ENCODE data around the gene REEP5.
A peak's percentile ranks its signal among the peaks of the same experiment; 100 is the strongest.
"Not testable (repeated sequence)": the region's sequence is repeated elsewhere in the genome, so short reads cannot be mapped to it uniquely, and the experiment has no call there.

Gene REEP5

DNA sequence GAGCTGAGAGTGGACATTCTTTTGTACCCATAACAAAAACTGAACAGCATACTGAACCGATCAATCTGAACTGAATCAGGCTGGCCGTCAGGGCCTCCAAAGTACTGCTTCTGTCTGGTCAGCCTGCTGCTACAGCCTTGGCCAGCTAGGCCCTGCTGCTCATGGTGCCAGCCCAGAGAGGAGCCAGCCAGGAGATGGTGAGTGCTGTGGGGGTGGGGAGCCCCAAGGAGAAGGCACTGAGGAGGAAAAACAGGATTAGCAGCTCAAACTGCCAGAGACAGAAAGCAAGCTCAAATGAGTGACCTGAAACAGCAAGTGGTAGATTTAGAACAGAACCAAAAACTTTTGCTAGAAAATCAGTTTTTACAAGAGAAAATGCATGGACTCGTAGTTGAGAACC lies 37.0 kb downstream of the REEP5 start:
- no peak for DNase-seq (ENCODE audit: low read depth)

DNA sequence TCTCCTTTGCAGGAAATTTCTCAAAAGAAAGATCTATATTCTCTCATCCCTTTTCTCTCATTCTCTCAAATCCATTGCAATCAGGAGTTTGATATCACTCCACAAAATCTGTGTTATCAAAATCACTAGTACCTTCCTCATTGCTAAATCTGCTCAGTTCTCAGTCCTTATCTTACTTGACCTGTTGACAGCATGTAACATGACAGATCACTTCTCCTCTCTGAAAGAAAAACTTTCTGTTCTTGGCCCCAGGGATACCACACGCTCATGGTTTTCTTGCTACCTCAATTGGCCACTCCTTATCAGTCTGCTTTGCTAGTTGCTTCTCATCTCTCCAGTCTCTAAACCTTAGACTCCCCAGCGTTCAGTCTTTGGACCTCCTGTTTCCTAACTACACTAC lies 38.8 kb downstream of the REEP5 start:
- DNase-seq (ENCODE audit: low read depth), result no peak

DNA sequence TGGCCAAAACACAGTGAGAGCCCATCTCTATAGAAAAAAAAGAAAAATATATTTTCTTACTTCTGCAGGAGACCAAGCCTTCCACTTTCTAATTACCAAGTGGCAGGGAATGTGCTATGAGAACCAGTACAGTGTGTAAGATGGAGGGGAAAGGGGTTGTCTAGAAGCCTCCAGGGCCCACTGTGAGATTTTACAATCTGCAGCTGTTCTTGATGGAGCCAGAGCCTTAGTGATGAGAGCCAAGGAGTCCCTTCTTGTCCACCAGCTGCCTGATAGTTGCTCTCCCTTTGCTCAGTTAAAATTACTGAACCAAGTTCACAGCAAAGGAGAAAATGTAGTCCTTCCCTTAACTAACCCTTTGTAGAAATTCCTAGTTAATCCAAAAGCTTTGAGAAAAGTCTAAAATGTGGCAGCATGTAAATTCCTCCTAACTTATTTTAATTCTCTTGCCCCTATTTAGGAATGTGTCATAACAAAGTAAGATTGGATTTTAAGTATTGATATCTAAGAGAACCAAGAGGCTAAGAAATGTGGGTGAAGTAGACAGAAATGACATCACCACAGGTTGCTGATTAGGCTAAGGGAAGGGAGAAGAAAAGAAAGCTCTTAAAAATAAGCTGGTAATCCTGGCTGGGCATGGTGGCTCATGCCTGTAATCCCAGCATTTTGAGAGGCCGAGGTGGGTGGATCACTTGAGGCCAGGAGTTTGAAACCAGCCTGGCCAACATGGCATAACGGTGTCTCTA lies 41.6 kb downstream of the REEP5 start:
- DNase-seq (ENCODE audit: low read depth), result no peak

DNA sequence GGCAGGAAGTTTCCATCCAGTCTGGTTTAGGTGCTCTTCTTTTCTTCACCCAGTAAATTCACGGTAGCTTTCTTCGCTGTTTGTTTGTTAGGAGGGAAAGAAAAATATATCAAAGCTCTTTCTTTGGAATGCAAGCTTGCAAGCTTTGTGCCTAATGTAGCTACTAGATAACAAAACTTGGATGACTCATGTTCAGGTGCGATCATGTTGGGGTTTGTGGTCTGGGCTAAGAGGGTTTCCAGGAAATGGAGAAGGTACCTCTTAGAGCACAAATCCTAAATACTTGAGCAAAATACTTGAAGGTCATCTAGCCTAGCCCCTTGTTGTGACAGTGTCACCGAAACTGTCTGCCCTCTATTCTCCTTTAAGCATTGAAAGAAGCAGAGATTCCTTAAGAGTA lies 43.3 kb downstream of the REEP5 start:
- DNase-seq (ENCODE audit: low read depth), result peak; percentile 21

DNA sequence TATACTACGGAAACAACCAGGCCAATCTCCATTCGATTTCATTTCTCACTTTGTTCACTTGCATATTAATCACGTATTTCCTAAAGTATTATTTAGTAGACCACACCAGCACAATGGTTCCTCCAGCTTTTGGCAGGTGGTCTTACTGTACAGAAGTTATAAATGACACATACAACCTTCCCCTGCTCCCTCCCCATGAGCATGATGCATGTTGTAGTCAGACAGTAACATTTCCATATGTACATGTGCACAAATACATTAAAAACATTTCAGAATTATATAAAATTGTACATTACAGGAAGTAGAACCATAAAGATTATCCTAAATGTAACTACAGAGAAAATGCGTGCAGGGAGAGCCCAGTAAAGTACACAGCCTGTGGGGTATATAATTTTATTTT lies 43.9 kb downstream of the REEP5 start:
- DNase-seq (ENCODE audit: low read depth), result no peak

DNA sequence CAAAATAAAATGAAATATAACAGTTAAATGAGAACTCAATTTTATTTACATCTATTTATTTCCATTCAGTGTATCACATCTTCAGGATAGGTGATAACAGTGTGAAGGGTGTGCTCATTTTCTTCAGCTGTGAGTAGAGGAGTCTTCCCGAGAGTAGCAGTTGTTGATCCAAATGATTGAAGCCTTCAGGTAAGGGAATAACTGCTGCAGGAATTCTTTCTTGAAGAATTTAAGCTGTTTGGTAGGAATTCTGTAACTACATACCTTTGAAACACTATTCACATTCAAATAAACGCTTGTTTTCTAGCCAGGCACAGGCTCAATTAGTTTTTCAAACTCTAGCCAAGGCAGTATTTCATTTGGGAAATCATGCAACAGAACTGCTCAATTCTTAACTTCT lies 45.7 kb downstream of the REEP5 start:
- no peak for DNase-seq (ENCODE audit: low read depth)

DNA sequence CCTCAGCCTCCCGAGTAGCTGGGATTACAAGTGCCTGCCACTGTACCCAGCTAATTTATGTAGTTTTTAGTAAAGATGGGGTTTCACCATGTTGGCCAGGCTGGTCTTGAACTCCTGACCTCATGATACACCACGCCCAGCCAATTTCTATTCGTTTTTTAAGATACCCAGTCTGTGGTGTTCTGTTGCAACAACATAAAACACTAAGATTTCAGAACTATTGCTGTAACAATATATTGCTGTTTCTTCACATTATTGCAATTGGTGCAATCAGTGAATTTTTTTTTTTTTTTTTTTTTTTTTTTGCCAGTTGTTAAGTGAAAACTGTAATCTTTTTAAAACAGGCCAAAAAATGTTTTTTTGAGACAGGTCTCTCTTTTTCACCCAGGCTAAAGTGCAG lies 51.1 kb downstream of the REEP5 start:
- no peak for DNase-seq (ENCODE audit: low read depth)

DNA sequence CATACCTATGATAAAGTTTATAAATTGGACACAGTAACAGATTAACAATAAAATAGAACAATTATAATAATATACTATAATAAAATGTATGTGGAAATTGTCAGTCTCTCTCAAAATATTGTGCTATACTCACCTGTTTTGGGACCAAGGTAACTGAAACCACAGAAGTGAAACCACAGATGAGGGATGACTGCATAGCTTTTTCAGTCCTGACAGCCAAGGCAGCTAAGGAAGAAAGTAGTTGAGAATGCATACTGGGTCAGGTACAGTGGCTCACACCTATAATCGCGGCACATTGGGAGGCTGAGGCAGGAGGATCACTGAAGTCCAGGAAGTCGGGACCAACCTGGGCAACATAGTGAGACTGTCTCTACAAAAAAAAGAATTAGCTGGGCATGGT lies 52.1 kb downstream of the REEP5 start:
- no peak for DNase-seq (ENCODE audit: low read depth)

DNA sequence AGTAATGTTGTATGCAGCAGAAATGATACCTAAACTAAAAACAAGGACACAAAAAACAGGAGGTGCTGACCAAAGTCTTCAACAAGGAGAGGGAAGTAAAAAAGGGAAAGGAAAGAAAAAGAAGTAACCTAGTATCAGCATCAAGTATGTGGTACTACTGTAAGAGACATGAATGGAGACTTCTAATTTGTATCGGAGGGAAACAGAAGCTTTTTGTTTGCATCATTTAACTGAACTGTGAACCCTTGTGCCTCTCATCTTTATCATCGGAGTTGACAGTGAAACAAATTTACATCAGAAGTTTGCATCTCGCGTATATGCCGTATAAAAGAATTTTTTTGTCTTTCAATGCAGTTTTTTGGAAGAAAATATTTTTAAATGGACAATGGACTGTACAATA lies 54.6 kb downstream of the REEP5 start:
- no peak for DNase-seq (ENCODE audit: low read depth)

DNA sequence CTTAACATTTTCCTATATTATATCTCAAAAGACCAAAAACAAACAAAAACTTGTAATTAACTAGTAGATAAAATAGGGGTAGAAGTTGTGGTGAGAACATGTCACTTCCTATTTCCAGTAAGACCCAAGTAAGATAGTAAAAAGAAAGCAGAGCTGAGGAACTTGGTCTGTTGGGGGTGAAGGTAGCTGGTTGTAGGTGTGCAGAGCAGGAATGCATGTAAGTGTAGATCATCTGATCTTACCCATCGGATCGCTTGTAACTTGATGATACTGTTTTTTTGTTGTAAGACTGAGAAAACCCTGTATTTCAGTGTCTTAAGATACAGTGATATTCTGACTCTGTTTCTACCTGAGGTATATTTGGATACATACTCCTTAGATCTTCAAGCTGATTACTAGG lies 55.3 kb downstream of the REEP5 start:
- no peak for DNase-seq (ENCODE audit: low read depth)

DNA sequence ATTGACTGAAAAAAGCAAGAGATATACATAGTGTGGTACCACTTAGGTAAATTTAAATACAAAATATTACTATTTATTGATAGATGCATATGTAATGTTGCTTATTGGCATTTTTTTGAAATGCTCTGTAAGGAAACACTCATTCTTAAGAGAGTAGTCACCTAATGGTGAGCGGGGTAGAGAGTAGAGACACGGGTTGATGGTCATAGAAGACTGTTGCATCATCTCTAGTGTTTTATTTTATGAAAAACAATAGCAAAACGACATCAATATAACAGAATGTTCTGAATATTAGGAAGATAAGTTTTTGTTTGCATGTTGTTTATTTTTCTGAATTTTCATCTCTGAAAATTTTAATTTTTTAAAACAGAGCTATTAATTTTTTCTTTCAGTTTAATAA lies 56.9 kb downstream of the REEP5 start:
- DNase-seq (ENCODE audit: low read depth), result no peak

DNA sequence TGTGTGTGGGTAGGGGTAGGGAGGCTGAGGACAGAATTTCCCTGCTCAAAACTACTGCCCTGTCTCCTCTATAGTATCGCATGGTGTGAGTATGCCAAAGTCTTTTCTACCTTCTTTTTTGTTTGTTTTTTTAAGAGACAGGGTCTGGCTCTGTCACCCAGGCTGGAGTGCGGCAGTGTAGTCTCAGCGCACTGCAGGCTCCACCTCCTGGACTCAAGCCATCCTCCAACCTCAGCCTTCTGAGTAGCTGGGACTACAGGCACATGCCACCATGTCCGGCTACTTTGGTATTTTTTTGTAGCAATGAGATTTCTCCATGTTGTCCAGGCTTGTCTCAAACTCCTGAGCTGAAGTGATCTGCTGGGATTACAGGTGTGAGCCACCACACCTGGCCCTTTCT lies 58.5 kb downstream of the REEP5 start:
- no peak for DNase-seq (ENCODE audit: low read depth)

DNA sequence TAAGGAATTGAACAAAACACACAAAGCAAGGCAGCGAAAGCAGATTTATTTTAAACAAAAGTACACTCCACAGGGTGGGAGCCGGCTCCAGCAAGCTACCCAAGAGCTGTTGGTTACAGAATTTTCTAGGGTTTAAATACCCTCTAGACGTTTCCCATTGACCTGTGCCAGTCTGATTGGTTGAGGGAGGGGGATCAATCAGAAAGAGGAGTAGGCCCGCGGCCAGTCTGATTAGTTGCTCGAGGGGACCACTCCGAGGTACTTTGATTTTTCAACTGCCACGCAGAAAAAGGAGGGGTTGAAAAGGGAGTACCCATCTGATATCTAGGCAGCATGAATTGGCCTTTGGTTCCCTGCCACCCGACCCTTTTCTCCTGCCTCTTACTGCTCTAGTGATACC lies 59.9 kb downstream of the REEP5 start:
- no peak for DNase-seq (ENCODE audit: low read depth)

DNA sequence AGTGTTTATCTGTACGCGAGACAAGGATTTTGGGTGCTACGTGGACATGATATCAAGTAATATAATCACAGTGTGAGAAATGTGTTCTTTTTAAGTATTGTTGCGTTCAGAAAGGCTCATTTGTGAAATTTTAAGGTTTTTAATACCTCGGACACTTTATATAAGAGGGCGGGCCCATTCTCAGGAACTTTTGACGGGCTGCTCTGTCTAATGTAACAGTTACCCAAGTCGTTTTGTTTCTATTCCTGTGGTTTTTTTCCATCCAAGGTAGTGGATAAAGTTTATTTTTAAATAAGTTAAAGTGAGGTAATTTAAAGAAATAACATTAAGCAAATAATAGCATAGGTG lies 60.4 kb downstream of the REEP5 start:
- DNase-seq (ENCODE audit: low read depth), result no peak

DNA sequence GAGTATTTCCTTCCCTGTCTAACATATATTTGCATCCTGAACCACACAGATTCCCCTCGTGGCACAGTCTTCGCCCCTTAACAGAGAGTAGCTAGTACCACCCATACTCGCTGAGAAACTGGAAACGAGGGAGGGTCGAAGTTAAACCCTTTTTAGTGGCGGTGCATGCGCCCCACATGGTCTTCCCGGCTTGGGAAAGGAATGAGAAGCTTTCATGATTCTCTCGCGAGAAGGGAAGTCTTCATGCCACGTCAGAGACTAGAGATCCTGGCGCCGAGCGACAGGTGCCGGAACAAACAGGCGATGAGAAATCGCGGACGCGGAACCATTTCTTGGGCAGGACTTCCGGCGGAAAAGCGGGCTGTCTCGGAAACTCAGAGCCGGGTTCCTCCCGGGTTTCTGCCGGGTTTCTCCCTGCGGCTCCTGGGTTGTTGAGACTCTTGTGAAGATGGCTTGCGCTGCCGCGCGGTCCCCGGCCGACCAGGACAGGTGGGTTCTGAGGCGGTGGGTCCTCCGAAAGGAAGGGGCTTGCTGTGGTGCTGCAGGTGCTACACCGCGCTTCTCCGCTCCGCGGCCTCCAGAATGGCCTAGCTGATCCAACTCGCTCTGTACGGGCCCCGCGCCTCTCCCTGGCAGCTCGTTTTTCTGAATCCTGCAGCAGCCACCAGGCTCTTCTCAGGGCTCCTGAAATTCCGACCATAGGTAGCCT lies 60.9 kb downstream of the REEP5 start, which contains the start of gene SRP19:
TSS of gene SRP19 (plus strand) at position 359 of the 709 bp plus-strand sequence. CDS start at position 449, 90 bp downstream.
- DNase-seq (ENCODE audit: low read depth), result peak; percentile 84

DNA sequence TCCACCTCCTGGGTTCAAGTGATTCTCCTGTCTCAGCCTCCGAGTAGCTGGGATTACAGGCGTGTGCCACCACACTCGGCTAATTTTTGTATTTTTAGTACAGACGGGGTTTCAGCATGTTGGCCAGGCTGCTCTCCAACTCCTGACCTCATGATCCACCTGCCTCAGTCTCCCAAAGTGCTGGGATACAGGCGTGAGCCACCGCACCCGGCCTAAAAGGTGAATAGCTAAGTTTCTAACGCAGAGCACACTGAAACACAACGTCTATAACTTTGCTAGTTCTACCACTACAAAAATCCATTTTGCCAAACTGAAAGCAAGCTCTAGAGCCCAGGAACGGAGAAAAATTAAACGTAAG lies 61.5 kb downstream of the REEP5 start:
- DNase-seq (ENCODE audit: low read depth), result not testable (repeated sequence)

DNA sequence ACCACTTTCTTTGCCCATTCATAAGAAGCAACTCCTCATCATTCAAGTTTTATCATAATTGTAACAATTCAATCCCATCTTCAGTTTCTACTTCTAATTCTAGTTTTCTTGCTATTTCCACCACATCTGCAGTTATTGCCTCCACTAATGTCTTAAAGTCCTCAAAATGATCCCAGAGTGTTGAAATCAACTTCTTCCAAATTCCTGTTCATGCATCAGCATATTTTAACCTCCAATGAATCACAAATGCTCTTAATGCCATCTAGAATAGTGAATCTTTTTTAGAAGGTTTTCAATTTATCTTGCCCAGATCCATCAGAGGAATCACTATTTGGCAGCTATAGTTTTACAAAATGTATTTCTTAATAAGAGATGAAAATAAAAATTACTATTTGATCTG lies 64.2 kb downstream of the REEP5 start:
- no peak for DNase-seq (ENCODE audit: low read depth)

DNA sequence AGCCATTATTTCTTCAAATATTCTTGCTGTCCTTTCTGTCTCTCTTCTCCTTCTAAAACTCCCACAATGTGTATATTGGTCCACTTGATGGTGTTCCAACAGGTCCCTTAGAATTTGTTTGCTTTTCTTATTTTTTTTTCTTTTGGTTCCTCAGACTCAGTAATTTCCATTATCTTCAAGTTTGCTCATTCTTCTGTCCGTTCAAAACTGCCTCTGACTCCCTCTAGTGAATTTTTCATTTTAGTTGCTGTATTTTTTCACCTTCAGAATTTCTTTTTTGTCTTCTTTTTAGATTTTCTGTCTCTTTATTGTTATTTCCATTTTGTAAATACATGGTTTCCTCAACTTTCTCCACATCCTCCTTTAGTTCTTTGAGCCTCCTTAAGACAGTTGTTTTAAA lies 67.4 kb downstream of the REEP5 start:
- no peak for DNase-seq (ENCODE audit: low read depth)

DNA sequence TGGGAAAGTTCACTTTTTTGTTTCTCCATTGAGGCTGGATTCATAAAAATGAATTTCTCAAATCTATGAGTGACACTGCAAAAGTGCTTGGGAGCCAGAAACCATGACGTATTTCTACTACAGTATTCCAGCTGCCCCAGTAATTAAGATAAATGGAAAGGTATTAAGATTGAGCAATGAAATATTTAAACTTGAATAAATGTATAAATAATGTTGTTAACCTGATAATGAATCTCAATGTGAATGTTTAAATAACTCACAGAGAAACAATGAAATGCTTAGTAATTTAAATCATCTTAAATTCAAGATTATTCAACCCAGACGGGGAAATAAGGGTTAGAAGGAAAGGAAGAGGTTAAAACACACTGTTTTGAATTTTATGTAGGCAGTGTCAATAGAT lies 72.1 kb downstream of the REEP5 start:
- DNase-seq (ENCODE audit: low read depth), result no peak

DNA sequence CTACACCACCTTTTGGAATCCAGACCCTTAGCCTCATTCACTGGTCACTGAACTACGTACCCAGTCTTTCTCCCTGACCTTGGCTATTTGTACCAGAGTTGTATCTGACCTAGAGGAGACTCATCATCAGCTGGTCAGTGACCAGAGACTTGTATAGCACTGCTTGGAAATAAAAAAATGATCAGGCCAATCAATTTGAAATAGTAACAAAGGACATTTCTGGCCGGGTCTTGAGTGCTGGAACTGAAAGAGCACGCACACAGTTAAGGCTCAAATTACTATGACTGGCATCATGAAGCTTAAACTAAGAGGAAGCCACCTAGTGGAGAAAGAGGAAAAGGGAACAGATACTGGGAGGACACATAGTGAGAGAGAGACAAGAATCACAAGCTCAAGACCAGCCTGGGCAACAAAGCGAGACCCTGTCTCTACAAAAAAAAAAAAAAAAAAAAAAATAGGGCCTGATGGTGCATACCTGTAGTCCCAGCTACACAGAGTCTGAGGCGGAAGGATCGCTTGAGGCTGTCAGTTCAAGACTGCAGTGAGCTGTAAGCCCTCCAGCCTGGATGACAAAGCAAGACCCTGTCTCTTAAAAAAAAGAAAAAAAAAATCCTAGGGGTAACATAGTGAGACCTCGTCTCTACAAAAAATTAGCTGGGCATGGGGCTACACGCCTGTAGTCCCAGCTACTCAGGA lies 73.8 kb downstream of the REEP5 start:
- no peak for DNase-seq (ENCODE audit: low read depth)

DNA sequence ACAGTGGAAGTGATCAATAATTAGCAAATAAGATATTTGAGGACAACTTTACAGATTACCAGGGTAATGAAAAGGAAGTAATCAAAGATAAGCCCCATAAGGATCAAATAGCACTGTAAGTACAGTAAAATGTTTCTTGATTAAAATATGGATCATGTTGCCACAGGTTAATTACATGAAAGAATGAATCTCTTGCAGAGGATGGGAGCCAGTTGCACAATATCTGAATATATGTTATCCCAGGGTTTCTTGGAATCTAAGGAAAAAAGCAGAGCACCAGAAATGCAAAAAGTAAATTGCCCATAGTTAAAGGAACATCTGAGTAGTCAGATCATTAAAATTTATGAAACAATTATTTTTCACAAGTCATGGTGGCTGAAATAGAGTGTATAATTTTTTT lies 74.7 kb downstream of the REEP5 start:
- DNase-seq (ENCODE audit: low read depth), result no peak

DNA sequence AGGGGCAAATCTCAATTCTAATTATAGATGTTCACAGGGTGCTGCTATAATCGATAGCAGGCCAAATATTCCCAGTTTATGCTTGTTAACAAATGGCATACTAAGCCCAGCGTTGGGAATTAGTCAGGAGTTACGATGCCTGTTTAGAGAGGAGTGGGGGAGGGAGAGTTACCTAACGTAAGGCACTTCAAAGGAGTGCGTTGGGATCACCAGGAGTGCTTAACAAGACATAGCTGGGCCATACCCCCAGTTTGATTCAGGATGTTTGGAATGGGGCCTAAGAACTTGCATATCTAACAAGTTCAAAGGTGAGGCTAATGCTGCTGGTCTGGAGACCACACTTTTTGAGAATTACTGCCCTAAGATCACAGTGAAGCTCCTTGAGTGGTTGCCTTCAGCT lies 75.5 kb downstream of the REEP5 start:
- DNase-seq (ENCODE audit: low read depth), result no peak

DNA sequence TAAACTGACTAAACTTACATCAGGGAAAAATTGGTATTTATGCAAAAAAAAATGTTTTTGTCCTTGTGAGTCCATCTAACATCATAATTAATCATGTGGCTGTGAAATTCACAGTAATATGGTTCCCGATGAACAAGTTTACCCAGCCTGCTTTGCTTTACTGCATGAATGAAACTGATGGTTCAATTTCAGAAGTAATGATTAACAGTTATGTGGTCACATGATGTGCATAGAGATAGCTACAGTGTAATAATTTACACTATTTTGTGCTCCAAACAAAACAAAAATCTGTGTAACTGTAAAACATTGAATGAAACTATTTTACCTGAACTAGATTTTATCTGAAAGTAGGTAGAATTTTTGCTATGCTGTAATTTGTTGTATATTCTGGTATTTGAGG lies 77.5 kb downstream of the REEP5 start:
- DNase-seq (ENCODE audit: low read depth), result no peak
